Activated B cell treated with CpG ODN at 0.5 μM for 24 hours (primary cell): ENCODE results near the gene SGPL1. TPM values are rescaled to one million over a fixed set of nuclear protein-coding genes. Genes with fewer than 3 reads are reported as not detected.

ENCODE experiments used
- ATAC-seq: fragments of 200-7000 bp; cut with Tn5 transposase; one replicate; pipeline ENCODE4 v1.10.0; 2021; ENCODE audit warnings: low read depth, mild to moderate bottlenecking, moderate library complexity
- CTCF ChIA-PET: fragments of 350-600 bp; sonication (Branson Sonifier 250); formaldehyde crosslinking; loops from one replicate; lab custom pipeline; 2021; ENCODE audit warnings: antibody characterized with exemption; lab: Charles Lee
- POLR2A ChIA-PET: fragments of 350-600 bp; sonication (Branson Sonifier 250); formaldehyde crosslinking; loops from one replicate; lab custom pipeline; 2021; ENCODE audit warnings: antibody characterized with exemption; lab: Charles Lee
- DNase-seq: peaks from one replicate; pipeline ENCODE4 v3.0.0; 2022
- H3K27ac Mint-ChIP-seq: one replicate; pipeline ENCODE4 v1.8.0; 2020; ENCODE audit warnings: mixed read lengths
- H3K27me3 Mint-ChIP-seq: one replicate; pipeline ENCODE4 v1.8.0; 2021; ENCODE audit warnings: mixed read lengths
- H3K36me3 Mint-ChIP-seq: one replicate; pipeline ENCODE4 v1.8.0; 2021; ENCODE audit warnings: low read depth, mixed read lengths
- H3K4me1 Mint-ChIP-seq: one replicate; pipeline ENCODE4 v1.8.0; 2021; ENCODE audit warnings: mixed read lengths
- H3K4me3 Mint-ChIP-seq: one replicate; pipeline ENCODE4 v1.8.0; 2020; ENCODE audit warnings: mild to moderate bottlenecking, mixed read lengths
- H3K9me3 Mint-ChIP-seq: one replicate; pipeline ENCODE4 v1.8.0; 2020; ENCODE audit warnings: mixed read lengths
- CTCF ChIP-seq: fragments of 200-600 bp; IDR thresholded peaks from one replicate; pipeline ENCODE4 v1.8.0; 2022; ENCODE audit warnings: antibody characterized with exemption, mild to moderate bottlenecking
- intact Hi-C: fragments of 100-400 bp; cut with micrococcal nuclease; formaldehyde crosslinking; loops from one replicate; pipeline ENCODE4 v1.15.1; 2024
- total RNA-seq: library from RNA; stranded (reverse); gene quantifications from 2 replicates; pipeline ENCODE4 v1.2.3, GENCODE V29; 2022

The SGPL1 gene
- total RNA-seq, 1 donor from 2014 or later: 36.3 TPM

GRCh38 chr10:70781461-70782051 lies 34.2 kb upstream of the SGPL1 start:
- CTCF ChIA-PET: no interaction called here
- DNase-seq: no peak

GRCh38 chr10:70782086-70782745 lies 33.5 kb upstream of the SGPL1 start:
- ATAC-seq: no peak
- Mint-ChIP-seq H3K36me3 (no peaks in the 10 kb centered on the region), H3K4me3 (no peak overlapping the region), H3K4me1 (no peaks in the 10 kb centered on the region), H3K27me3 (peaks cover 2% of the 10 kb centered on the region), H3K9me3 (no peaks in the 10 kb centered on the region), H3K27ac (no peak overlapping the region)
- no peak for DNase-seq
- intact Hi-C loops: no loop called here
- TF ChIP-seq CTCF: no peak
- POLR2A ChIA-PET: no interaction called here
- CTCF ChIA-PET: no interaction called here

More at GRCh38 chr10:70781461-70782051, 34.2 kb upstream of the SGPL1 start:
- POLR2A ChIA-PET: no interaction called here
- Mint-ChIP-seq H3K4me1 (no peaks in the 10 kb centered on the region), H3K9me3 (no peaks in the 10 kb centered on the region), H3K36me3 (no peaks in the 10 kb centered on the region), H3K27ac (no peak overlapping the region), H3K4me3 (no peak overlapping the region), H3K27me3 (peaks cover 2% of the 10 kb centered on the region)
- ATAC-seq: no peak
- intact Hi-C loops: no loop called here
- TF ChIP-seq CTCF: no peak

DNA sequence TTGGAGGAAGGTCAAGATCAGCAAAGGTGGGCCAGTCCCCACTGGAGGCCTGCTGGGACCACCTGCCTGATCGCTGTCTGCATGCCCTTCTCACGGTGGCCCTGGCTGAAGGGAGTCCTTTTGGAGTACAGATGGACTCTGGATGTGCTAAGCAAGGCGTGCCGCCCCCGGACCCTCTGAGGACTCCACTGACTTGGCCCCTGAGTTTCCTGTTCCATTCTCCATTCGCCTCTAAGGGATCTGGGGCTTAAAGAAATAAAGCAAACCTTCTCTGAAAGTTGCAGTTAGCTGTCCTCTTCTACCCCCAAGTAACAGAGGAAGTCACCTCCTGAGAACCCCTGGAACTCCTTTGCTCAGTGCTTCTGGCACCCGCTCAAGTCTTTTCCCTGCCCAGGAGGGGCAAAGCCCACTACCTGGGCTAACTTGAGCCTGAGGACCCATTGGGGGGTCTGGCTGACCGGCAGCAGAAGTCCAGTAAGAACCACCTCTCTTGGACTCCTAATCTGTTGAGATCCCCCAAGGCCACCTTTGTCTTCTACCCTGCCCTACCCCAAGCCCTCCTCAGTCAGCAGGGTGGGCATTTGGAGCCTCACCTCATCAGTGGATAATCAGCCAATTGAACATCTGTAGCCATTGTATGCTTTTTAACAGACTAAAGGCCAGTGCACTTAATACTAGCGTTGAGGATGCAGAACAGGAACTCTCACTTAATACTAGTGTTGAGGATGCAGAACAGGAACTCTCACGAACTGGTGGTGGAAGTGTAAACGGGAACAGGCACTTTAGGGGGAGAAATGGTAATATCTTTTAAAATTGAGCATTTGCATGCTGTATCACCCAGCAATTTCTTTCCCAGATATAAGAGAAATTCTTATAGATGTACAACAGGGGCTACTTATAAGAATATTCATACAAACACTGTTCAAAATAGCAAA lies 32.7 kb upstream of the SGPL1 start:
- no peak overlapping the region for H3K4me3 Mint-ChIP-seq
- no peak for TF ChIP-seq CTCF
- H3K9me3 Mint-ChIP-seq: no peaks in the 10 kb centered on the region
- ChIA-PET POLR2A (no interaction called here), CTCF (no interaction called here)
- intact Hi-C loops: no loop called here
- no peaks in the 10 kb centered on the region for H3K4me1 Mint-ChIP-seq
- ATAC-seq (no peak), DNase-seq (no peak)
- no peak overlapping the region for H3K27ac Mint-ChIP-seq
- peaks cover 2% of the 10 kb centered on the region for H3K27me3 Mint-ChIP-seq
- no peaks in the 10 kb centered on the region for H3K36me3 Mint-ChIP-seq

DNA sequence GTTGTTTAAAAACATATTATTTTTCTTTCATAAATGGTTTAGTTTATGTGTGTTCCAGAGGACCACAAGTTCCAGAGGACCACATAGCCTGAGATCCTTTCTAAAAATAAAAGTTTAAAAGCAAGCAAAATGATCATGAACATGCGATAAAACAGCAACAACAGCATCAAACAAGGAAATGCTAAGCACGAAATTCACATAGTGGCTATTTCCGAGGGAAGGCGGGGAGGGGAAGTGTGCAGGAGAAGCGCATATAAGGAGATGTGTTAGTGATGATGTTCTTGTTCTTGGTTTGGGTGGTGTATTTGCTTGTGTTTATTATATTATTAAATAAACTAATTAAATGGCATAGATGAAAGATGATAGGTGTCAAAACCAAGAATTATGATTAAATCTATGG lies 31.7 kb upstream of the SGPL1 start:
- ChIA-PET CTCF (no interaction called here), POLR2A (no interaction called here)
- DNase-seq (no peak), ATAC-seq (no peak)
- Mint-ChIP-seq H3K9me3 (no peaks in the 10 kb centered on the region), H3K27me3 (peaks cover 5% of the 10 kb centered on the region), H3K36me3 (no peaks in the 10 kb centered on the region), H3K4me1 (no peaks in the 10 kb centered on the region), H3K4me3 (no peak overlapping the region), H3K27ac (no peak overlapping the region)
- intact Hi-C loops: no loop called here
- no peak for TF ChIP-seq CTCF

DNA sequence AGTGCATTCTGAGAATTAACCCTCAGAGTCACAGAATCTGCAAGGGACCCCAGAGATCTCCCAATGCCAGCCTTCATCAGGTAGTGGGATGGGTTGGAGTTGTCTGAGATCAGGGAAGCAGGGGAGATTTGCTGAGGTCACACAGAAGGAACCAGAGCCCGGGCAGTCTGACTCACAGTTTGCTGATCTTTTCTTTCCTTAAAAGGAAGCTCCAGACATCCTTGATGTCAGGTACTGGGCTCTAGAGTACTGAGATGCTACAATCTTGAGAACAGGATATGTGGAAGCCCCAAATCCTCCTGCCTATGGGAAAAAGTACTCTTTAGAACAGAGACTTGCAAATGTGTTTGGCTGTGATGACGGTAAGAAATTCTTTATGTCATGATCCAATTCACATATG lies 31.3 kb upstream of the SGPL1 start:
- DNase-seq (no peak), ATAC-seq (no peak)
- no peaks in the 10 kb centered on the region for H3K9me3 Mint-ChIP-seq
- ChIA-PET POLR2A (no interaction called here), CTCF (no interaction called here)
- no peak for TF ChIP-seq CTCF
- intact Hi-C loops: no loop called here
- H3K27me3 Mint-ChIP-seq: peaks cover 10% of the 10 kb centered on the region
- no peaks in the 10 kb centered on the region for H3K36me3 Mint-ChIP-seq
- H3K4me3 Mint-ChIP-seq: no peak overlapping the region
- no peak overlapping the region for H3K27ac Mint-ChIP-seq
- H3K4me1 Mint-ChIP-seq: no peaks in the 10 kb centered on the region
